Trophoblast cell (in vitro differentiated cells and primary cell): ENCODE results near the gene TLNRD1.
A peak's percentile ranks its signal among the peaks of the same experiment; 100 is the strongest.

Experiments
- DNase-seq, 2 donors: peaks; one replicate each; pipeline ENCODE4 v3.0.0-alpha.2; 2016
- H2AFZ ChIP-seq: 2 replicates; pipeline ENCODE4 v1.6.1; 2013; ENCODE audit warnings: low read length, moderate library complexity, mild to moderate bottlenecking; ENCODE audit not compliant: insufficient read depth, poor library complexity
- H2AK5ac ChIP-seq: 2 replicates; pipeline ENCODE4 v1.6.1; 2013; ENCODE audit warnings: mild to moderate bottlenecking, low read length
- H2BK120ac ChIP-seq: 2 replicates; pipeline ENCODE4 v1.6.1; 2013; ENCODE audit warnings: low read length, mild to moderate bottlenecking, moderate library complexity; ENCODE audit not compliant: insufficient read depth, poor library complexity
- H2BK12ac ChIP-seq: 2 replicates; pipeline ENCODE4 v1.6.1; 2013; ENCODE audit warnings: mild to moderate bottlenecking, low read length, moderate library complexity
- H2BK5ac ChIP-seq: 2 replicates; pipeline ENCODE4 v1.6.1; 2013; ENCODE audit warnings: low read length, low read depth, moderate library complexity, mild to moderate bottlenecking; ENCODE audit not compliant: poor library complexity
- H3K14ac ChIP-seq: 2 replicates; pipeline ENCODE4 v1.6.1; 2013; ENCODE audit warnings: mild to moderate bottlenecking, low read length
- H3K18ac ChIP-seq: 2 replicates; pipeline ENCODE4 v1.6.1; 2013; ENCODE audit warnings: mild to moderate bottlenecking, low read length
- H3K23ac ChIP-seq: 2 replicates; pipeline ENCODE4 v1.6.1; 2013; ENCODE audit warnings: low read length
- H3K27ac ChIP-seq: 2 replicates; pipeline ENCODE4 v1.5.1; 2013; ENCODE audit warnings: low read depth, mild to moderate bottlenecking, inconsistent platforms, low read length, moderate library complexity
- H3K27me3 ChIP-seq: 2 replicates; pipeline ENCODE4 v1.6.1; 2013; ENCODE audit warnings: inconsistent platforms, mild to moderate bottlenecking, low read length, moderate library complexity; ENCODE audit not compliant: insufficient read depth
- H3K36me3 ChIP-seq, 2 experiments: 1 replicate in 1 of 2; 2 replicates in 1 of 2; pipeline ENCODE4 v1.6.1; 2013; ENCODE audit warnings: low read length in 2 of 2, mild to moderate bottlenecking in 2 of 2, moderate library complexity in 1 of 2; ENCODE audit not compliant: insufficient read depth in 2 of 2, control insufficient read depth in 1 of 2
- H3K4ac ChIP-seq: 2 replicates; pipeline ENCODE4 v1.6.1; 2013; ENCODE audit warnings: low read depth, mild to moderate bottlenecking, low read length, moderate library complexity
- H3K4me1 ChIP-seq, 2 experiments: 1 replicate in 1 of 2; 2 replicates in 1 of 2; pipeline ENCODE4 v1.6.1; 2013; ENCODE audit warnings: low read length in 2 of 2, mild to moderate bottlenecking in 2 of 2, moderate library complexity in 1 of 2; ENCODE audit not compliant: insufficient read depth in 2 of 2, control insufficient read depth in 1 of 2
- H3K4me2 ChIP-seq: 2 replicates; pipeline ENCODE4 v1.6.1; 2013; ENCODE audit warnings: inconsistent platforms, mild to moderate bottlenecking, low read length, moderate library complexity
- H3K4me3 ChIP-seq: 2 replicates; pipeline ENCODE4 v1.5.1; 2013; ENCODE audit warnings: mild to moderate bottlenecking, low read depth, low read length, inconsistent platforms
- H3K79me1 ChIP-seq: one replicate; pipeline ENCODE4 v1.6.1; 2013; ENCODE audit warnings: low read length
- H3K79me2 ChIP-seq: 2 replicates; pipeline ENCODE4 v1.6.1; 2013; ENCODE audit warnings: low read length, mild to moderate bottlenecking; ENCODE audit not compliant: control insufficient read depth, insufficient read depth, poor library complexity
- H3K9ac ChIP-seq: 2 replicates; pipeline ENCODE4 v1.6.1; 2013; ENCODE audit warnings: mild to moderate bottlenecking, low read length
- H3K9me3 ChIP-seq: 2 replicates; pipeline ENCODE4 v1.6.1; 2013; ENCODE audit warnings: low read depth, mild to moderate bottlenecking, control low read depth, inconsistent platforms, low read length; ENCODE audit not compliant: insufficient read depth
- H4K12ac ChIP-seq: 2 replicates; pipeline ENCODE4 v1.6.1; 2013; ENCODE audit warnings: low read depth, mild to moderate bottlenecking, low read length, moderate library complexity
- H4K8ac ChIP-seq: 2 replicates; pipeline ENCODE4 v1.6.1; 2013; ENCODE audit warnings: low read depth, mild to moderate bottlenecking, low read length, moderate library complexity
- H4K91ac ChIP-seq: one replicate; pipeline ENCODE4 v1.6.1; 2013; ENCODE audit warnings: low read depth, mild to moderate bottlenecking, low read length, moderate library complexity
- WGBS: extraction: QIAGEN DNeasy Blood & Tissue Kit; methylation state at CpG from one replicate; pipeline ENCODE4 v1.1.7; 2013; ENCODE audit warnings: missing lambda C conversion rate; ENCODE audit not compliant: insufficient read length, insufficient coverage; ENCODE audit errors: extremely low coverage; 5-methylcytosine and 5-hydroxymethylcytosine counted together

The TLNRD1 gene

DNA sequence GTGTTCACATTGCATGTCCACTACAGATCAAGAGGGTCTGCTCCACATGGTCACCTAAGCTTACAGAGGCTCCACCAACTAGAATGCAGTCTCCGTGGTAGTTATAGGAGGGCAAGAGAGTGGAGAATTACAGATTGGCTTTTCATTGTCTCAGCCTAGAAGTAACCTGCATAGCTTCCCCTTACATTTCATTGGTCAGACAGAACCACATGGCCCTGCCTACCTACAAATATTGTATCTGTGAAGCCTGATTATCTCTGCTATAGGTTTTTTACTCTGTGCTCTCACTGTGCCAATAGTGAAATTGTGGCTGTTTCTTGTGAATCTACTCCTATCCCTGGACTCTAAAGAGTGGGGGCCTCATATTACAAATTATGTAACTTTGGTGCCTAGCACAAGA lies 2.5 kb upstream of the TLNRD1 start:
- Histone ChIP-seq H2BK5ac (no peak overlapping the region), H4K8ac (no peak overlapping the region), H3K79me2 (peaks cover 28% of the 10 kb centered on the region), H3K79me1 (peaks cover 20% of the 10 kb centered on the region), H3K4me3 (no peak overlapping the region), H3K9ac (no peak overlapping the region), H3K4me1 (peaks cover 10% of the 10 kb centered on the region in 2 experiments), H3K9me3 (peaks cover 7% of the 10 kb centered on the region), H4K12ac (no peak overlapping the region), H3K36me3 (peaks cover 7 to 9% of the 10 kb centered on the region in 2 experiments), H2AK5ac (no peak overlapping the region), H3K4ac (no peak overlapping the region), H3K23ac (no peak overlapping the region), H2AFZ (no peak overlapping the region), H2BK120ac (no peak overlapping the region), H3K4me2 (no peak overlapping the region), H3K18ac (no peak overlapping the region), H3K14ac (no peak overlapping the region), H3K27ac (no peak overlapping the region), H2BK12ac (no peak overlapping the region), H3K27me3 (no peaks in the 10 kb centered on the region), H4K91ac (no peak overlapping the region)
- no peak for DNase-seq
- WGBS = no CpG with 5 or more reads among the region's 1 CpG

GRCh38 chr15:80999623-81000036 lies 1.1 kb upstream of the TLNRD1 start:
- H4K8ac ChIP-seq = no peak overlapping the region
- no peak overlapping the region for H3K23ac ChIP-seq
- no peak overlapping the region for H2BK5ac ChIP-seq
- no peak overlapping the region for H4K91ac ChIP-seq
- H3K36me3 ChIP-seq = peaks cover 7 to 11% of the 10 kb centered on the region in 2 experiments
- no peak overlapping the region for H3K4me3 ChIP-seq
- H3K9me3 ChIP-seq = peaks cover 7% of the 10 kb centered on the region
- no peak overlapping the region for H3K18ac ChIP-seq
- no peak overlapping the region for H2BK120ac ChIP-seq
- no peak overlapping the region for H2BK12ac ChIP-seq
- peak in 1 of 2 donors; percentile 40 for DNase-seq
- H3K79me2 ChIP-seq = peaks cover 29% of the 10 kb centered on the region
- H3K4me2 ChIP-seq = peak overlapping the region; percentile 64
- no peak overlapping the region for H4K12ac ChIP-seq
- H3K79me1 ChIP-seq = peaks cover 20% of the 10 kb centered on the region
- H3K4ac ChIP-seq = no peak overlapping the region
- no peak overlapping the region for H2AFZ ChIP-seq
- H3K9ac ChIP-seq = no peak overlapping the region
- peak overlapping the region; percentile 70 for H2AK5ac ChIP-seq
- no CpG with 5 or more reads among the region's 13 CpGs for WGBS
- no peak overlapping the region for H3K14ac ChIP-seq
- H3K4me1 ChIP-seq = peaks cover 12% of the 10 kb centered on the region in 2 experiments
- no peaks in the 10 kb centered on the region for H3K27me3 ChIP-seq
- no peak overlapping the region for H3K27ac ChIP-seq

DNA sequence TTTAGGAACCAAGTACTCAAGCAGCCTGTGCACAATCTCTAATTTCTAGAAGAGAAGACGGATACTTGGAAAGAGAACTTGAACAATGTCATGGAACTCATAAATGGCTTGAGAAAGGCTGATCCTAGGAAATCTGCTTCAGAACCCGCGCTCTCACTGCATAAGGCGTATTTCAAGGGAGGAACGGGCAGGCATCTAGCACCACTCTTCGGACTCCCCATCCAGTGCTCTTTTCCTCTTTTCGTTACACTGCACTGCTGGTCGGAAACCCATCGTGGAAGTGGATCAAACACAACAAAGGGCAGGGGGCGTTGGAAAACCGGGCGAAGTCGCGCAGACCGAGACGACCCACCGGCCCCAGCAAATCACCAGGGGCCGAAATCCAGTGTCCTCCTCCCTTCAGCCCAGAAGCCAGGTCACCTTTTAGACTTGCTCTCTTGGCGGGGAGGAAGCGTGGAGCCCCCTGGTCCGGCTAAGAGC lies 539 bp upstream of the TLNRD1 start:
- H4K91ac ChIP-seq = peak overlapping the region; percentile 96
- peak overlapping the region; percentile 96 for H3K18ac ChIP-seq
- peaks cover 7 to 11% of the 10 kb centered on the region in 2 experiments for H3K36me3 ChIP-seq
- peaks cover 20% of the 10 kb centered on the region for H3K79me1 ChIP-seq
- peaks cover 12% of the 10 kb centered on the region in 2 experiments for H3K4me1 ChIP-seq
- peak overlapping the region; percentile 89 for H2BK5ac ChIP-seq
- no CpG with 5 or more reads among the region's 21 CpGs for WGBS
- H2AFZ ChIP-seq = peak overlapping the region; percentile 82
- peak overlapping the region; percentile 96 for H4K12ac ChIP-seq
- peak overlapping the region; percentile 64 for H3K4me2 ChIP-seq
- peak overlapping the region; percentile 36 for H2BK120ac ChIP-seq
- peak overlapping the region; percentile 96 for H3K9ac ChIP-seq
- peak overlapping the region; percentile 92 for H3K4ac ChIP-seq
- H2AK5ac ChIP-seq = no peak overlapping the region
- no peaks in the 10 kb centered on the region for H3K27me3 ChIP-seq
- H4K8ac ChIP-seq = peak overlapping the region; percentile 96
- H3K4me3 ChIP-seq = peak overlapping the region; percentile 92
- peak overlapping the region; percentile 93 for H3K27ac ChIP-seq
- H3K14ac ChIP-seq = peak overlapping the region; percentile 85
- H3K9me3 ChIP-seq = peaks cover 7% of the 10 kb centered on the region
- no peak overlapping the region for H2BK12ac ChIP-seq
- H3K23ac ChIP-seq = no peak overlapping the region
- H3K79me2 ChIP-seq = peaks cover 29% of the 10 kb centered on the region
- DNase-seq = peak in 1 of 2 donors; percentile 40

DNA sequence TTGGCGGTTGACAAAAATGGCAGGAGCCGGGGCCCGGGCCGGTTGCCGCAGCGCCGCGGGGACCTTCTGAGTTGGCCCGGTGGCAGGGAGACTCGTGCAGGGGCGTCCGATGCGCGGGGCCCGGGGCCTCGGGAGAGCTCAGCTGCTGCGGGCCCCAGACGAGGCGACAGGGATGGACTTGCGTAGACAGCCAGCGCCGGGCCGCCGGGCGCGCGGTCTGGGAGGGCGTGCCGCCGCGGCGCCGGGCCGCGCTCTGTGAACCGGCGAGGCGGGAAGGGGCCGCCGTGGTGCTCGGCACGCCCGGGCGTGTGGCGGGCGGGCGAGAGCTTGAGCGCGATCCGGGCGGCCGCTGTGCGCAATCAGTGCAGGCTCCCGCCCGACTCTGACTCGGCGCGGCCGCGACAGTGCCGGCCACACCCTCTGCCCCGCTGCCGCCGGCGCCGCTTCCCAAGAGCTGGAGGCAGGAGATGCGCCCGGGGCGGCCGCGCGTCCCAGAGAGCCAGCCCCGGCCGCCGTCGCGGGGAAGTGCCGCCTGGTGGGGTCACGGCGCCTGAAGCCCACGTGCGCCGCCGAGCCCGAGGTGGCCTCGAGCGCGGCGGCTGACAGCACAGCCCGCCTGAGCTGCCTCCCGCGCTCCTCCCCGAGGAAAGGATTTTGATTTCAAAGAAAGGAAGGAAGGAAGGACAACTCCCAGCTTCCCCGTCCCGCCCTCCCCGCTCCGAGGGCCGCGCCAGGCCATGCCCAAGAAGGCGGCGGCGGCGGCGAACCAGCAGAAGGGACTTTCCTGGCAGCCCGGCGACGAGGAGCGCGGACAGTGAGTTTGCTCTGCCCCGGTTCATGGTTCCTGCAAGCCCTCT lies 657 bp downstream of the TLNRD1 start:
- Histone ChIP-seq H3K79me2 (peaks cover 29% of the 10 kb centered on the region), H3K23ac (no peak overlapping the region), H4K12ac (peak overlapping the region; percentile 98), H3K4me2 (peak overlapping the region; percentile 64), H3K14ac (peak overlapping the region; percentile 97), H3K4me3 (peak overlapping the region; percentile 92), H3K79me1 (peaks cover 20% of the 10 kb centered on the region), H2BK120ac (peak overlapping the region; percentile 96), H3K36me3 (peaks cover 7 to 11% of the 10 kb centered on the region in 2 experiments), H3K9ac (peak overlapping the region; percentile 95), H2AFZ (peak overlapping the region; percentile 82), H2AK5ac (peak overlapping the region; percentile 90), H4K8ac (peak overlapping the region; percentile 98), H3K9me3 (peaks cover 5% of the 10 kb centered on the region), H3K27ac (peak overlapping the region; percentile 93), H3K4me1 (peaks cover 12% of the 10 kb centered on the region in 2 experiments), H2BK5ac (peak overlapping the region; percentile 99), H3K27me3 (no peaks in the 10 kb centered on the region), H3K18ac (peak overlapping the region; percentile 43), H2BK12ac (peak overlapping the region; percentile 38), H4K91ac (peak overlapping the region; percentile 96), H3K4ac (peak overlapping the region; percentile 71)
- DNase-seq = peak; percentile 79 to 85
- WGBS = no CpG with 5 or more reads among the region's 110 CpGs
